Upper lobe of right lung (tissue), 1 donor: ENCODE data around the gene RXFP4. TPM values are rescaled to one million over a fixed set of nuclear protein-coding genes. Genes with fewer than 3 reads are reported as not detected.

Experiments
- ATAC-seq: fragments of 200-7000 bp; cut with Tn5 transposase; one replicate; pipeline ENCODE4 v1.9.1; 2020; ENCODE audit warnings: mild to moderate bottlenecking, moderate library complexity
- DNase-seq: peaks from one replicate; pipeline ENCODE4 v3.0.0-alpha.2; 2020
- H3K27ac ChIP-seq: fragments of 200-600 bp; one replicate; pipeline ENCODE4 v1.8.0; 2022
- H3K27me3 ChIP-seq: fragments of 200-600 bp; one replicate; pipeline ENCODE4 v1.8.0; 2022; ENCODE audit warnings: mild to moderate bottlenecking
- H3K36me3 ChIP-seq: fragments of 200-600 bp; one replicate; pipeline ENCODE4 v1.8.0; 2022
- H3K4me1 ChIP-seq: fragments of 200-600 bp; one replicate; pipeline ENCODE4 v1.8.0; 2022
- H3K4me3 ChIP-seq: fragments of 200-600 bp; one replicate; pipeline ENCODE4 v1.8.0; 2022; ENCODE audit warnings: mild to moderate bottlenecking
- H3K9me3 ChIP-seq: fragments of 200-600 bp; one replicate; pipeline ENCODE4 v1.8.0; 2022
- CTCF ChIP-seq: fragments of 200-600 bp; IDR thresholded peaks from one replicate; pipeline ENCODE4 v1.8.0; 2022; ENCODE audit warnings: antibody characterized with exemption
- intact Hi-C: fragments of 100-400 bp; cut with DNase I; formaldehyde crosslinking; loops from one replicate; pipeline ENCODE4 v1.11.0; 2022
- total RNA-seq: library from RNA; stranded (reverse); fragmentation: NEBNext Ultra II Directional; extraction: Animal tissue kit (Norgen Biotek cat#: 25700); gene quantifications from one replicate; pipeline ENCODE4 v1.2.1, GENCODE V29; 2021
- donor health status: DM: no; HTN: yes; CAD: no; lungs with severe emphysema.

The RXFP4 gene
- total RNA-seq, 1 donor from 2014 or later: not detected

DNA sequence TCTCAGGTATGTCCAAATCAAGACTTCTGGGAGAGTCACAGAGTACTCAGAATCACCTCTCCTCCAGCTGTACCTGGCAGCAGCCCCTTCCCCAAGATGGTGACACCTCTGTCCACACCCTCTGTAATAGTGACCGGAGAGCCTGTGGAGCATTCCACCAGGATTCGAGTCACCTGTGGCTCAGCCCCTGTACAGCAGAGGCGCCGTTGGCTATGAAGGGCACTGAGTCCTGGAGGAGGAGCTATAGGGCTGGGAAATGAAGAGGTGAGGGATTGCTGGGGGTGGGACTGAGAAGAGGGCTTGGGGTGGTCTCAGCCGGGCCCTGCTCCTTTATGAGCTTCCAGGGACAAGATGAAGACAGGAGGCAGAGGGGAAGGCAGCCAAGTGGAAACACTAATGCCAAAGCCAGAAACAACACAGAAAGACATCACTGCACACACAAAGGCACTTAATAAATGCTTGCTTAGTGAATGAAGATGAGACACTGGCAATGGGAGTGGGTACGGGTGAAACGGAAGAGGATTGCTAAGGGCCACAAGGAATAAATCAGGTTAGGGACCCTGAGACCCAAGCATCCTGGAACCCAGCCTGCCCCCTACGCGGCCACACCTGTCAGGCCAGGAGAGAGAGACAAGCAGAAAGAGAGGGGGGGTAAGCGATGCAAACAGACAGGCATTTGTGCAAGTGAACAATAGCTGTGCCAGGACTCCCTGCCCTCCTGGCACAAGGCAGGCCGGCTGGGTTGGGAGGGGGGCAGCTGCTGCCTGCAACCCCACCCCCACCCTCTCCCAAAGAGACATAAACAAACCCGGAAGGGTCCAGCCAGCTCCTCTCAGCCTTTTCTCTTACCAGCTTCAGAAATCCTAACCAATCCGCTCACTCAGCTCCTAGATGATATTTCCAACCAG, 33.0 kb downstream of the RXFP4 start:
- no peak for ATAC-seq
- Histone ChIP-seq H3K27me3 (no peaks in the 10 kb centered on the region), H3K27ac (peak overlapping the region; percentile 93), H3K4me1 (peaks cover 80% of the 10 kb centered on the region), H3K36me3 (peaks cover 27% of the 10 kb centered on the region), H3K9me3 (no peaks in the 10 kb centered on the region), H3K4me3 (peak overlapping the region; percentile 91)
- no peak for TF ChIP-seq CTCF
- intact Hi-C loops: no loop called here
- DNase-seq: no peak

DNA sequence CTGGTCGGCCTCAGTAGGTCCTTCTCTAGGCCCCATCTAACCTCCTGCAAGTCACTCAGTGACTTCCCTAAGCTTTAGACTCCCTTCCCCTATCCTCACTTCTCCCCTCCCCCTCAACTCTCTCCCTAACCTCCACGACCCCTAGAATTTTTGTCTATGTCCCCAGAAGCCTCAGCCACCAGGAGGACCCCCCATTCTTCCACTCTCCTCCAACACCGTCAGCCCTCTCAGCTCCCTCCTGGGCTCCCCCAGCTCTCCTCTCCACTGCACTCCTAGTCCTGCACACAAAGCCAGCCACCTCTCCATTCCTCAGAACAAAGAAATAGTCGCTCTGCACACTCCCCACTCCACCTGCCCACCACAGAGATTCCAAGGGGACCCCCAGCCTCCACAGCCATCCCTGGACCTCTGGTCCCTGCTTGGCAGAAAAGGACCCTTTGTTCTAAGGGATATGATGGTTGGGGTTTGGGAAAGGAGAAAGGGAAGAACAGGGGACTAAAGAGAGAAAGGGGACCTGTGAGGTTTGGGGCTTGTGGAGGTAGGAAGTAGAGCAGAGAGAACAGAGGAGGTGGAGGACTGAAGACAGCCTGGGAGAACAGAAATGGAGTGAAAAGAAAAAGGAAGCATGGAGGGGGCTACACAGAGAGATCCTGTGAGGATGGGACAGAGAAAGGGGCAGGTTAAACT, 34.1 kb downstream of the RXFP4 start:
- no peaks in the 10 kb centered on the region for H3K9me3 ChIP-seq
- peaks cover 19% of the 10 kb centered on the region for H3K36me3 ChIP-seq
- H3K27ac ChIP-seq: peak overlapping the region; percentile 93
- H3K4me1 ChIP-seq: peaks cover 80% of the 10 kb centered on the region
- intact Hi-C loops: no loop called here
- ATAC-seq: no peak
- H3K4me3 ChIP-seq: peak overlapping the region; percentile 91
- no peaks in the 10 kb centered on the region for H3K27me3 ChIP-seq
- no peak for TF ChIP-seq CTCF
- DNase-seq: no peak

GRCh38 chr1:155976062-155976912, 34.8 kb downstream of the RXFP4 start:
- DNase-seq: peak; percentile 83
- H3K4me1 ChIP-seq: peaks cover 80% of the 10 kb centered on the region

DNA sequence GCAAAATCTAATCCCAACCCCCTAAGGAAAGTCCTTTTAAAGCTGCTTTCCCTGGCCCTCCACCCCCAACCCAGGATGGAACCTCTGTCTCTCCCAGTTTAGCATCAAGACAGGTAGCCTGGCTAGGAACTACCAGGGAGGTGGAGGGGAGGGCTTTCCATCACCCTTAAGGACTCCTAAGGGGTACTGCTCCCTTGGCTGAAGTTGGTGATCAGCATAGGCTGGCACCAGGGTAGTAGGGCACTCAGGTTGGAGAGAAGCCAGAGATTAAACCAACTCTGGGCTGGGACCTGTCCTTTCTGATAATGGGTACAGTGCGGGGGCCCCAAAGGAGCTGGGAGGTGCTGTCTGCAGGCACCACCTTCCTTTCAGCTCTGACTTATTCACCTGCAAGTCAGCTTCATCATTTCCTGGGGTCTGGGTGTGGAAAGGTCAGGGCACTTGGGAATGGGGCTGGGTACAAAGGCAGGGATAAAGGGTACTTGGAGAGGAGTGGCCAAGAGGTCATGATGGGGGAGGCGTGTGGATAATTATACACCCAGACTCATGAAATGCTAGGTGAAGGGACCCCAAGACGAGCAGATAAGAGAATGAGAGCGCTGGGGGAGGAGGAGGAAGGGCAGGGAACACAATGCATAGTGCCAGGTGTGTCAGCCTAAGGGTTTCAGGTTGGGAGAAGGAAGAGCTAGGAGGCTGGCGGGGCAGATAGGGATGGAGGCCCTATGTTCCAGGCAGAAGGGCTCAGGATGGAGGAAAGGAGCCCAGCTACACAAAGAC, 35.7 kb downstream of the RXFP4 start:
- no peak for TF ChIP-seq CTCF
- DNase-seq (no peak), ATAC-seq (no peak)
- H3K27me3 ChIP-seq: no peaks in the 10 kb centered on the region
- H3K4me1 ChIP-seq: peaks cover 80% of the 10 kb centered on the region
- intact Hi-C loops: no loop called here
- H3K27ac ChIP-seq: peak overlapping the region; percentile 93
- H3K36me3 ChIP-seq: peaks cover 17% of the 10 kb centered on the region
- no peaks in the 10 kb centered on the region for H3K9me3 ChIP-seq
- peak overlapping the region; percentile 91 for H3K4me3 ChIP-seq

More at GRCh38 chr1:155976062-155976912, 34.8 kb downstream of the RXFP4 start:
- H3K4me3 ChIP-seq: peak overlapping the region; percentile 91
- H3K27me3 ChIP-seq: no peaks in the 10 kb centered on the region
- H3K9me3 ChIP-seq: no peaks in the 10 kb centered on the region
- no peak for TF ChIP-seq CTCF
- intact Hi-C loops: no loop called here
- peak overlapping the region; percentile 93 for H3K27ac ChIP-seq
- peaks cover 19% of the 10 kb centered on the region for H3K36me3 ChIP-seq
- ATAC-seq: peak; percentile 41
